Measurements from ENCODE around the gene SSBP4.

- TF ChIP-seq CEBPB (IDR thresholded peaks at IDR 0.05) (no peak), TAF1 (IDR thresholded peaks at IDR 0.05; ENCODE audit: low read depth) (no peak), YY1 (IDR thresholded peaks at IDR 0.05; ENCODE audit: low read depth) (no peak), NFIC (IDR thresholded peaks at IDR 0.05) (no peak), EP300 (IDR thresholded peaks at IDR 0.05; ENCODE audit: borderline replicate concordance) (no peak)
Measured at GRCh38 chr19:18393836-18394235, 25.4 kb upstream of the SSBP4 start.

All from Ishikawa (cell line).